K562 (cell line): ENCODE measurements around the gene TSSK2. TPM values are rescaled to one million over a fixed set of nuclear protein-coding genes. Genes with fewer than 3 reads are reported as not detected.

Experiments
- DACH1 ChIP-seq: fragments of 450-650 bp; IDR thresholded peaks from 2 replicates; pipeline ENCODE4 v1.6.1; 2018; ENCODE audit not compliant: partially characterized antibody
- E2F1 ChIP-seq: sonication (generic); formaldehyde crosslinking; IDR thresholded peaks from 2 replicates; pipeline ENCODE4 v1.8.1; 2023; ENCODE audit warnings: mild to moderate bottlenecking, missing genetic modification reagents, moderate library complexity
- HDGF ChIP-seq: fragments of 450-650 bp; IDR thresholded peaks from 2 replicates; pipeline ENCODE4 v1.6.1; 2016
- KDM5B ChIP-seq: fragments of 200-600 bp; sonication (generic); IDR thresholded peaks from 2 replicates; pipeline ENCODE4 v1.6.1; 2012; ENCODE audit warnings: low read depth, mild to moderate bottlenecking, moderate library complexity, low read length, control low read depth, inconsistent platforms; ENCODE audit not compliant: insufficient replicate concordance
- MAFF ChIP-seq: IDR thresholded peaks from 2 replicates; pipeline ENCODE4 v1.6.1; 2012; ENCODE audit warnings: low read length, improper control_type of control experiment
- NFATC3 ChIP-seq: fragments of 450-650 bp; IDR thresholded peaks from 2 replicates; pipeline ENCODE4 v1.6.1; 2017; ENCODE audit warnings: mild to moderate bottlenecking
- PRDM10 ChIP-seq: fragments of 450-650 bp; IDR thresholded peaks from 2 replicates; pipeline ENCODE4 v1.6.1; 2018; ENCODE audit not compliant: partially characterized antibody
- PTRF ChIP-seq: fragments of 450-650 bp; IDR thresholded peaks from 2 replicates; pipeline ENCODE4 v1.6.1; 2016; ENCODE audit warnings: mild to moderate bottlenecking, missing genetic modification characterization, missing compliant biosample characterization
- RFX1 ChIP-seq: fragments of 450-650 bp; IDR thresholded peaks from 2 replicates; pipeline ENCODE4 v1.6.1; 2016; ENCODE audit warnings: mild to moderate bottlenecking, moderate library complexity
- SMAD1 ChIP-seq: fragments of 150-350 bp; IDR thresholded peaks from 2 replicates; pipeline ENCODE4 v1.6.1; 2014; ENCODE audit warnings: low read length, low read depth; ENCODE audit not compliant: partially characterized antibody
- TEAD4 ChIP-seq, 2 experiments: sonication (generic) in 1 of 2; formaldehyde crosslinking in 1 of 2; IDR thresholded peaks; 2 replicates each; pipeline versions ENCODE4 v1.6.1 to v1.8.0; 2012 to 2022; ENCODE audit warnings: borderline replicate concordance in 1 of 2, inconsistent platforms in 1 of 2, low read length in 1 of 2, mild to moderate bottlenecking in 1 of 2, missing genetic modification reagents in 1 of 2
- WHSC1 ChIP-seq: IDR thresholded peaks from one replicate; pipeline ENCODE4 v1.6.1; 2012; ENCODE audit warnings: low read length, control low read depth, inconsistent platforms
- ZBTB1 ChIP-seq: sonication (generic); formaldehyde crosslinking; IDR thresholded peaks from 2 replicates; pipeline ENCODE4 v1.8.1; 2023; ENCODE audit warnings: missing genetic modification reagents, low read depth, mild to moderate bottlenecking, borderline replicate concordance
- ZBTB49 ChIP-seq: sonication (generic); formaldehyde crosslinking; IDR thresholded peaks from 2 replicates; pipeline ENCODE4 v1.8.0; 2022; ENCODE audit warnings: missing genetic modification reagents, mild to moderate bottlenecking, borderline replicate concordance
- ZHX1 ChIP-seq: fragments of 150-350 bp; conservative IDR thresholded peaks from 2 replicates; pipeline ENCODE4 v1.6.1; 2014; ENCODE audit warnings: low read length
- ZNF551 ChIP-seq: fragments of 250-450 bp; sonication (Bioruptor Pico); IDR thresholded peaks from 2 replicates; pipeline ENCODE4 v1.5.0; 2021; ENCODE audit warnings: mild to moderate bottlenecking, moderate library complexity
- polyA plus RNA-seq, 8 experiments: library from polyadenylated mRNA; depleted of rRNA in 4 of 8; stranded (reverse) in 5 of 8; unstranded in 3 of 8; fragments of >200 nt; fragmentation: Nextera tagmentation in 2 of 8; fragmentation: Illumina TruSeq in 1 of 8; extraction: Ambion mirVana in 2 of 8; extraction: Trizol in 1 of 8; gene quantifications; 2 replicates each; pipeline versions ENCODE4 v1.2.1 to v1.2.3, GENCODE V29; 2011 to 2014; ENCODE audit warnings: inconsistent platforms in 1 of 8, missing spikeins in 1 of 8
- total RNA-seq, 7 experiments: library from RNA; depleted of rRNA in 6 of 7; stranded (reverse); fragments of >200 nt in 6 of 7; fragmentation: Illumina TruSeq in 2 of 7; extraction: Trizol in 2 of 7; gene quantifications; 2 replicates each; pipeline versions ENCODE4 v1.2.1 to v1.2.3, GENCODE V29; 2011 to 2021; ENCODE audit warnings: low replicate concordance in 1 of 7

TSSK2 gene
- total and polyA plus RNA-seq, 9 of the 15 experiments (the other 6 are each of a cell fraction or from before 2014, with no cell fraction given), result 0.04 TPM; not detected in 8

- no peak for TF ChIP-seq E2F1
- TF ChIP-seq PTRF, result no peak
- TF ChIP-seq ZBTB1 (CRISPR knock-in tag), result no peak
- TF ChIP-seq ZBTB49 (CRISPR knock-in tag), result no peak
- peak; percentile 100 for TF ChIP-seq WHSC1
- TF ChIP-seq TEAD4 (IDR thresholded peaks at IDR 0.05; ENCODE audit: low read length), result peak; percentile 50; the same call in 1 of the 2 replicates
- TF ChIP-seq TEAD4 (CRISPR knock-in tag; IDR thresholded peaks at IDR 0.05; ENCODE audit: borderline replicate concordance), result no peak
- no peak for TF ChIP-seq ZNF551 (CRISPR knock-in tag)
- peak; percentile 29 for TF ChIP-seq SMAD1
- TF ChIP-seq MAFF, result peak; percentile 7; the same call in 1 of the 2 replicates
- peak; percentile 35 for TF ChIP-seq KDM5B
- no peak for TF ChIP-seq DACH1
- TF ChIP-seq PRDM10, result no peak
- TF ChIP-seq NFATC3, result no peak
- peak; percentile 91 for TF ChIP-seq HDGF
- TF ChIP-seq ZHX1, result 0 out of 2 replicates have a peak, but pooled peaks have one; percentile 23
- TF ChIP-seq RFX1, result no peak
Observed at GRCh38 chr22:19120829-19121630, 10.1 kb upstream of the TSSK2 start (continued).
